Coronary artery (tissue), 2 donors: Measurements from ENCODE around the gene ANKRD10.
A peak's percentile ranks its signal among the peaks of the same experiment; 100 is the strongest.
"Not testable (repeated sequence)": the region's sequence is repeated elsewhere in the genome, so short reads cannot be mapped to it uniquely, and the experiment has no call there.

Source experiments
- DNase-seq: peaks from one replicate; pipeline ENCODE4 v3.0.0-alpha.2; 2017; ENCODE audit warnings: low spot score
- H3K27ac ChIP-seq, 2 donors: fragments of 200-600 bp; sonication (generic); one replicate each; pipeline ENCODE4 v1.5.1; 2016 to 2019
- H3K4me3 ChIP-seq: fragments of 200-600 bp; sonication (generic); 2 replicates; pipeline ENCODE4 v1.5.1; 2016; ENCODE audit warnings: mild to moderate bottlenecking, moderate library complexity
- TF ChIP-seq, protein P1 (sequence below): fragments of 200-600 bp; sonication (generic); IDR thresholded peaks from one replicate; pipeline ENCODE4 v1.5.1; 2019; ENCODE audit warnings: antibody characterized with exemption

ANKRD10 gene

DNA sequence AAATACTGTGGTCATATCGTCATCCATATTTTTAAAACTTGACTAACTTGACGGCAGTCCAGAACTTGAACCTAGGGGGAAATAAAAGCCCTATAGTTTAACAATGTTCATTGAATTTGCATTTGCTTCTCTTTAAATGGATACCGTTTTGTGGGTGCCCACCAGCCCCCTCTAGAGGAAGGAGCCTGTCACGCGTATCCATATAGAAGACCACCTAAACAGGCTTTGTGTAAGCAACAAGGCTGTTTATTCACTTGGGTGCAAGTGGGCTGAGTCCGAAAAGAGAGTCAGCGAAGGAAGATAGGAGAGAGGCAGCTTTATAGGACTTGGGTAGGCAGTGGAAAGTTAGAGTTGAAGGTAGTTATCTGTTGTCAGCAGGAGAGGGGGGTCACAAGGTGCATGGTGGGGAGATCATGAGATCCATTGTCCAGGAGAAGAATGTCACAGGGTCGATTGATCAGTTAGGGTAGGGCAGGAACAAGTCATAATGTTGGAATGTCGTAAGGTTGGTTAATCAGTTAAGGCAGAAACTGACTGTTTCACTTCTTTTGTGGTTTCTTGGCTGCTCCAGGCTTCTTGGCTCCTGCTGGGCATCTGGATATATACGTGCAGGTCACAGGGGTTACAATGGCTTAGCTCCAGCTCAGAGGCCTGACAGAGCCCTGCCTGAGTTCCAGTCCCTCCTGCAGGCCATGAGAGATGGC, 42.5 kb upstream of the ANKRD10 start:
- TF ChIP-seq, protein P1, sequence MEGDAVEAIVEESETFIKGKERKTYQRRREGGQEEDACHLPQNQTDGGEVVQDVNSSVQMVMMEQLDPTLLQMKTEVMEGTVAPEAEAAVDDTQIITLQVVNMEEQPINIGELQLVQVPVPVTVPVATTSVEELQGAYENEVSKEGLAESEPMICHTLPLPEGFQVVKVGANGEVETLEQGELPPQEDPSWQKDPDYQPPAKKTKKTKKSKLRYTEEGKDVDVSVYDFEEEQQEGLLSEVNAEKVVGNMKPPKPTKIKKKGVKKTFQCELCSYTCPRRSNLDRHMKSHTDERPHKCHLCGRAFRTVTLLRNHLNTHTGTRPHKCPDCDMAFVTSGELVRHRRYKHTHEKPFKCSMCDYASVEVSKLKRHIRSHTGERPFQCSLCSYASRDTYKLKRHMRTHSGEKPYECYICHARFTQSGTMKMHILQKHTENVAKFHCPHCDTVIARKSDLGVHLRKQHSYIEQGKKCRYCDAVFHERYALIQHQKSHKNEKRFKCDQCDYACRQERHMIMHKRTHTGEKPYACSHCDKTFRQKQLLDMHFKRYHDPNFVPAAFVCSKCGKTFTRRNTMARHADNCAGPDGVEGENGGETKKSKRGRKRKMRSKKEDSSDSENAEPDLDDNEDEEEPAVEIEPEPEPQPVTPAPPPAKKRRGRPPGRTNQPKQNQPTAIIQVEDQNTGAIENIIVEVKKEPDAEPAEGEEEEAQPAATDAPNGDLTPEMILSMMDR: no peak
- no peak overlapping the region for H3K27ac ChIP-seq
- no peak overlapping the region for H3K4me3 ChIP-seq
- DNase-seq: no peak

- not testable (repeated sequence) for H3K27ac ChIP-seq, H3K4me3 ChIP-seq, DNase-seq
Measured at GRCh38 chr13:110956216-110956615, 41.3 kb upstream of the ANKRD10 start.

DNA sequence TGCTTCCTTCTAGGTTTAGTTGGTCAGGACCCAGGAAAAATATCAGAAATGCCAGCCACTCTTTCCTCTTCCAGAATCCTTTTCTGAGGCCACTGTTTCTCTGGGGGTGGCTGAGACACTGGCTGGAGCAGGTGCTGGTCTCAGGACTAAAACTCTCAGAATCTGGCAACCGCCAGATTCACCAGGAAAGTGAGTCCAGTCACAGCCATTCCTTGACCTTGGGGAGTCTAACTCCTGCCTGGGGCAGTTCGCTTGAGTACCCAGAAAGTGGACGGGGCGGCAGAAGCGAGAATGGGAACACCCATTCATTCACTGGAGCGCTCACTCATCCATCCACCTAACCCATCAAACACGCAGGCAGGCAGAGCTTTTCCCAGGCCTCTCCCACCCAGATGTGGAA, 40.7 kb upstream of the ANKRD10 start:
- peak overlapping the region; percentile 67 for H3K27ac ChIP-seq
- not testable (repeated sequence) for H3K4me3 ChIP-seq, DNase-seq

DNA sequence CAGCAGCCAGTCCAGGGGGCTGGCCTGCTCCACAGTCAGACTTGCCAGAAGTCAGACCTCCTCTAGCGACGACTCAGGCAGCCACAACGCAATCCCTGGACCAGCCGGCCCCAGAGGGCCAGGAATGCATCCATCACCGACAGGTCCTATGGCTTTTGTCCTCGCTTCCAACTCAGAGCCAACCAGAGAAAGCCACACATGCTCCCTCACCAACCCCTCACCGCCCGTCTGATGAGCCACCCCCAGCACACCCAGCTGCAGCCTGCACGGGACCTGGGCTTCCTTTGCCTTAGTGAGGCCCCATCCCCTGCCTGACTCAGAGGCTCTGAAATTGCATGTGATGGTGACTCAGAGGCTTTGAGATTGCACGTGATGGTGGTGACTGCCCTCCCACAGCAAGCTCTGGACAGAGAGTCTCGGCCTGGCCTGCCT, 40.2 kb upstream of the ANKRD10 start:
- peak overlapping the region; percentile 67 for H3K27ac ChIP-seq
- H3K4me3 ChIP-seq, DNase-seq: not testable (repeated sequence)

DNA sequence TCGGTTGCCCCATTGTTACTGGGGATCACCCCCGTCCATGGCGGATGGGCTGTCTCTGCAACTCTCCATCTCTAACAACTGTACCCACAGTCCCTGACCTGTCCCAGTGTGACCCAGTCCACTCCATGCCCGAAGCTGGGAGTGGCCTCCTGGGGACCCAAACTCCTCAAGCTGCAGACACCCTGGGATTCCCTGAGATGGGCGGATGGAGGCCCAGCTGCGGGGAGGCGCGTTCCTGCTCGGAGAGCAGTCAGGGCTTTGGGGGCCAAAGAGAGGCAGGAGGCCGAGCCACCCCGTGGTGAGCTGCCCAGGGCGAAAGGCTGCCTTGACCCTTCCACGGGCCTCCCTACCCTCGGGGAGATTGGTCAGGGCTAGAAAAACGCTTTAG, 39.7 kb upstream of the ANKRD10 start:
- not testable (repeated sequence) for DNase-seq, H3K4me3 ChIP-seq
- peak overlapping the region; percentile 37 to 67 for H3K27ac ChIP-seq

- no peak overlapping the region for H3K4me3 ChIP-seq
- H3K27ac ChIP-seq: peak overlapping the region in 1 of 2 donors; percentile 67
- TF ChIP-seq, protein P1: no peak
- DNase-seq: no peak
Measured at GRCh38 chr13:110953833-110954532, 39.1 kb upstream of the ANKRD10 start.

- TF ChIP-seq, protein P1: no peak
- DNase-seq: no peak
- Histone ChIP-seq H3K4me3 (no peak overlapping the region), H3K27ac (no peak overlapping the region)
Measured at GRCh38 chr13:110953416-110953815, 38.5 kb upstream of the ANKRD10 start.

DNA sequence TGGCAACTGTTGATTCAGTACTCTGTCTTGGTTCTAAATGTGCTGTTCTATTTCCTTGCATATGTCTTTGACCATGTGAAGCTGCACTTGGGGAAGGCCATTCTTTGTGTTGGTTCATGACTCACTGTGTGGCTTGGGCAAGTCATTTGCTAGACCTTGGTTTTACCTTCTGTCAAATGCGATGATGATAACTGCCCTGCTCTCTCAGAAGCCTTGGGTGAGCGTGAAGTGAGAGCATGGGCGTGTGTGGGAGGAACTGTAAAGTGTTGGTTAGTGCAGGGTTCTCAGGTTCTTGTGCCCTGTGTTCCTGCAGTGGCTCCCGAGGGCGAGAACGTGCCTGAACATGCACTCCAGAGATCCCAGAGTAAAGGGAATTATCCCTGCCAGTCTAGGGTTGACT, 37.3 kb upstream of the ANKRD10 start:
- H3K4me3 ChIP-seq, DNase-seq, H3K27ac ChIP-seq: not testable (repeated sequence)

DNA sequence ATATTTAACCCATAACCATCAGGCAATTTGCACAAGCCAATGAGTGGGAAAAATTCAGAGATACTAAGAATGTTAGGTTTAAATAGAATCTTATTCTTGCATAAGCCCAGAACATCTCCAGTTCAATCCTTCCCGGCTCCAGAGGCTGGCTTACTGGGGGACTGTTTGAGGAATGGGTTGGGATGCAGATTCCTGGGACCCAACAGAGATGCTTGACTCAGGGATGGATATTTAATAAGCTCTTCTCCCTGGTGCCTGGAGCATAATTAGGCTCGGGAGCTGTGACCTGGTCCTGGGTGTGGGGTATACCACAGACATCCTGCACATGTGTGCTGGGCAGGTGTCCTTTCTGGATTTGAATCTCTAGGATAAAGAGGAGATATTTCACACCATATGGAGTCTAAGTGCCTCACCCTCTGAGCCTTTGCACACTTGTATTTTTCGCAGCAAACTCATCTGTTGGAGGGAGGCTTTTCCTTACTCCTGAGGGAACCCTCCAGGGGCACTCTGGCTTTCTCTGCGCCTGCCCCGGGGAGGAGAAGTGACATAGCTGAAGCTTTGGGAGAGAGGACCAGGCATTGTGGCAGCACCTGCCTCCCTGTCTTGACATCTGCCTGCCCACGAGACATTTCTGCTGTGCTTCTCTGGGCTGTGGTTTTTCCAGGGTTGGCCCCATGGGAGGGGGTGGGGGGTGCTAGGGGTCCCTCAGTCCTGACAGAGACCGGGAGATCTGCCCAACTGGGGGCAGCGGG, 36.1 kb upstream of the ANKRD10 start:
- H3K4me3 ChIP-seq: no peak overlapping the region
- TF ChIP-seq, protein P1: no peak
- no peak overlapping the region for H3K27ac ChIP-seq
- no peak for DNase-seq
